ENCODE data around the gene MYO3B.

The MYO3B gene

DNA sequence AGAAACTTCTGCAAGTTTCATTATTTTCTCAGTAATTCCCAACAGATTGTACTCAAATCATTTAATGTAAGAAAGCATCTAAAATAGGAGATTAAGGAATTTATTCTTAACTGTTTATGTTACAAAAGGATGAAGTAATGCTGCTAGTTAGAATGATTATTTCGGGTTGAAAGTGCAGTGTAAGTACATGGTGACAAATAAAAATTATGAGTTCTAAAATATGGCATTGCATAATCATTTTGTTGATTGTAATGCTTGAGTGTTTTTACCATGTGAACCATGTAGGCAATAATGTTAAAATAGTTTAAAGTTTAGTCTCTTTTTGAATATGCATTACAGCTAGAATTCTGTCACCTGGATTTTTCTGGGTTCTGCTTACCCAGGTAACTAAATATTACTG is 388.2 kb downstream of the MYO3B start:
- H3K4me3 ChIP-seq (ENCODE audit: low read depth, low read length): no peak overlapping the region
- TF ChIP-seq, protein P1, sequence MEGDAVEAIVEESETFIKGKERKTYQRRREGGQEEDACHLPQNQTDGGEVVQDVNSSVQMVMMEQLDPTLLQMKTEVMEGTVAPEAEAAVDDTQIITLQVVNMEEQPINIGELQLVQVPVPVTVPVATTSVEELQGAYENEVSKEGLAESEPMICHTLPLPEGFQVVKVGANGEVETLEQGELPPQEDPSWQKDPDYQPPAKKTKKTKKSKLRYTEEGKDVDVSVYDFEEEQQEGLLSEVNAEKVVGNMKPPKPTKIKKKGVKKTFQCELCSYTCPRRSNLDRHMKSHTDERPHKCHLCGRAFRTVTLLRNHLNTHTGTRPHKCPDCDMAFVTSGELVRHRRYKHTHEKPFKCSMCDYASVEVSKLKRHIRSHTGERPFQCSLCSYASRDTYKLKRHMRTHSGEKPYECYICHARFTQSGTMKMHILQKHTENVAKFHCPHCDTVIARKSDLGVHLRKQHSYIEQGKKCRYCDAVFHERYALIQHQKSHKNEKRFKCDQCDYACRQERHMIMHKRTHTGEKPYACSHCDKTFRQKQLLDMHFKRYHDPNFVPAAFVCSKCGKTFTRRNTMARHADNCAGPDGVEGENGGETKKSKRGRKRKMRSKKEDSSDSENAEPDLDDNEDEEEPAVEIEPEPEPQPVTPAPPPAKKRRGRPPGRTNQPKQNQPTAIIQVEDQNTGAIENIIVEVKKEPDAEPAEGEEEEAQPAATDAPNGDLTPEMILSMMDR (conservative IDR thresholded peaks at IDR 0.05; ENCODE audit: low read depth, low read length): no peak

DNA sequence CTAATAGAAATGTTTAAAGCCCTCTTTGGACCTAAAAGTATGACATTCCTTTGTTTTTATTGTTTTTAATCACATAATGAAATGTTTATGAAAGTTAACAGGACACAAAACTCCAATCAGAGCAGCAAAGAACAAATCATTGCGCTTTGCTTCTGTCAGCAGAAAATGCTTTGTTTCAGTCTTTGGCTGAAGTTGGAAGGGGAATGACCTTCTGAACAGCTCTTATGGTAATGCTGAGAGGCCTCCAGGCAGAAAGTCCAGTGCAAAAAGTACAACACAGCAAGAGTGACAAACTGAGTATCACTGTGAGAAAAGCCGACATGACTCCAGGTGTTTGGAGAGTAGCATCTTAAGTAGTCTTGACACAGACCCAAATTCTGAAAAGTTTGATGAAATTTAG is 389.5 kb downstream of the MYO3B start:
- TF ChIP-seq, protein P1 (conservative IDR thresholded peaks at IDR 0.05; ENCODE audit: low read depth, low read length): no peak
- no peak for DNase-seq (ENCODE audit: low read depth)
- H3K4me3 ChIP-seq (ENCODE audit: low read depth, low read length): no peak overlapping the region

More for the DNA sequence above, 388.2 kb downstream of the MYO3B start:
- no peak for DNase-seq (ENCODE audit: low read depth)

DNA sequence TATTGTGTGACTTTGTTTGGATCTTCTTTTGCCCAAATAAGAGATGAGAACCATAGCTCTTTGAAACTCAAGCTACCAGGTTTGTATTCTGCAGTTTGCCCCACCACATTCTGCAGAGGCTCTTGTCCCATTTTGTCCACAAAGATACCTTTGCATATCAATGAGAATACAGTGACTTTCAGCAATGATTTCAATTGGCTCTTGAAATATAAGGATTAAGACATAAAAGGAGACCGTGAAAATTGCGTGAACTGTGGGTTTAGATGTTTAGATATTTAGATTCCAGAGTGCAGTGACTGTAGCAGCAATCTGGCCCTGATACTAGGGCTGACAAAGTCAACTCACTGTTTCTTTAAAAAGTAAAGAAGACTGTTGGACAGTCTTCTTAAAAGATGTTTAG is 390.6 kb downstream of the MYO3B start:
- no peak for DNase-seq (ENCODE audit: low read depth)
- TF ChIP-seq, protein P1 (conservative IDR thresholded peaks at IDR 0.05; ENCODE audit: low read depth, low read length): no peak
- H3K4me3 ChIP-seq (ENCODE audit: low read depth, low read length): no peak overlapping the region

DNA sequence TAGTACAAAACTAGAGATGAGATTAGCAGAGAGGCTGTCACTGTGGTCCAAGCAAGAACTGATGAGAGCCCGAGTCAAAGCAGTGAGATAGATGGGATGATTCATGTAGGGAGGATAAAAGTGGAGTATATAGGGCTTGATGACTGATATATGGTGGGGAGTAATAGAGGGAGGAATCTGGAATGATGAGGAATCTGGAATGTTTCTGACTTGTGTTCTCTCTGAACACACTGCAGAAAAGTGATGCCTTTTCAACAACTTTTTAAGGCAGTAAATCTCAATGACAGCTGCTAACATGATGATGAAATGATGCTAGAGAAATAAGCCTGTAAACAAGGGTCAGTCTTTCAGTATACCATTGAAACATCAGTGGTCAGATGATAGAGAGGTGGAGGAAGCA is 393.7 kb downstream of the MYO3B start:
- no peak for DNase-seq (ENCODE audit: low read depth)
- no peak overlapping the region for H3K4me3 ChIP-seq (ENCODE audit: low read depth, low read length)
- TF ChIP-seq, protein P1 (conservative IDR thresholded peaks at IDR 0.05; ENCODE audit: low read depth, low read length): no peak

DNA sequence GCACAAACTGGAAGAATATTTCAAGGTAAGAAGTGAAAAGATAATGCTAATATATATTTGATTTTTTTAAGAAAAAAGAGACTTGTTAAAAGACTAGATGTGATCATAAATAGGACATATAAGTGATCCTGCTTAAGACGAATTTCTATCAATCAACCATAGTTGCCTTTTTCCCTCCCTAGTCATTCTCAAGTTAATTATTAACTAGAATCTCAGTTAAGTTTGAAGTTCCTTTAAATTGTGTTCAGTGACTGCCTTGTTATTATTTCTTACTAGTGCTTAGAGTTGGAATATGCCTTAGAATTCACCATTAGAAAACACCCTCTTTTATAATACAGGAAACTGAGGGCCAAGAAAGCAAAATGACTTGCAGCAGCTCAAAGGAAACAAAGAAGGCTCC is 395.7 kb downstream of the MYO3B start:
- TF ChIP-seq, protein P1 (conservative IDR thresholded peaks at IDR 0.05; ENCODE audit: low read depth, low read length): no peak
- DNase-seq (ENCODE audit: low read depth): no peak
- H3K4me3 ChIP-seq (ENCODE audit: low read depth, low read length): no peak overlapping the region

DNA sequence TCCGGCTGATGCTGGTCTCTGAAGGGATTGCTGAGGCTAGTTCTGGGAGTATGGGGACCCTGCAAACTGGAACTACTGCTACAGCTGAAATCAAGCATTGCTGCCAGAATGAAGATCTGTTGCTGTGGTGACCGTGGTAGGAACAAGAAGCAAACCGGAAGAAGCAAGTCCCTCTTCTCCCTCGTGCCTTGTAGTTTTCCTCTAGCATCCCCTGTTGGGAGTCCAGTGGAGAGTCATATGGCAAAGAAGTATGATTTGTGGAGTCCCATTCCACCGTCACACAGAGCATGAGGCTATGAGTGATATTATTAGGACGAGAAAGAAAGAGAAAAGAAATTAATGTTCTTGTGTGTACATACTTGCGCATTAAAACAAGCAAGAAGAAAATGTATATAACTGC is 398.3 kb downstream of the MYO3B start:
- TF ChIP-seq, protein P1 (conservative IDR thresholded peaks at IDR 0.05; ENCODE audit: low read depth, low read length): no peak

DNA sequence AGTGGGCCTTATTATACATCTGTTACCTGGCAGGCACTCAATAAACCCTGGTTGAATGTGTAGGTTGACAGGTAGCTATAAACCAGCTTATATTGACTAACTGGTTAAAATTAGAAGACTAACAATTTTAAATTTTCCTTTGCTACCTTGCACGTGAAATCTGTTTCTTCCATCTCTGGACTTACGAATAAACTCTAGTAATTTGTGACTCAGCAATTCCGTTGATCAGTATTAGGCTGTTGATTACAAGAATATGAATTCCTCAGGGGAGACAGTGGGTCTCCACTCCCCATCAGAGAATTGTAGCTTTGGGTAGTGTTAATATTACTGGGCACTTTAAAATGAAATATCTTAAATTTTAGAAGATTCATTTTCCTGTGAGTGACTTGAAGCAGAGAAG is 399.4 kb downstream of the MYO3B start:
- no peak for DNase-seq (ENCODE audit: low read depth)
- TF ChIP-seq, protein P1 (conservative IDR thresholded peaks at IDR 0.05; ENCODE audit: low read depth, low read length): no peak
- H3K4me3 ChIP-seq (ENCODE audit: low read depth, low read length): no peak overlapping the region

More for the DNA sequence above, 398.3 kb downstream of the MYO3B start:
- H3K4me3 ChIP-seq (ENCODE audit: low read depth, low read length): no peak overlapping the region
- DNase-seq (ENCODE audit: low read depth): no peak
